HG03520 (cell line): Measurements from ENCODE around the gene CYTL1.

Experiments
- ATAC-seq: cut with Tn5 transposase; IDR thresholded peaks from one replicate; pipeline ENCODE4 v1.9.1; 2021; ENCODE audit warnings: mild to moderate bottlenecking, moderate library complexity; ENCODE audit not compliant: unreplicated experiment

Gene CYTL1

GRCh38 chr4:4971796-4972195 lies 47.5 kb downstream of the CYTL1 start:
- ATAC-seq = no peak

GRCh38 chr4:4969298-4969697 lies 50.0 kb downstream of the CYTL1 start:
- no peak for ATAC-seq

- ATAC-seq = no peak
Observed at GRCh38 chr4:4968161-4968725, 51.0 kb downstream of the CYTL1 start.
